ENCODE results near the gene TTLL5. TPM values are rescaled to one million over a fixed set of nuclear protein-coding genes. Genes with fewer than 3 reads are reported as not detected.

TTLL5 gene
- total RNA-seq, 1 experiment from 2014 or later, result 35.7 TPM

GRCh38 chr14:75959031-75959430, 298.0 kb downstream of the TTLL5 start:
- Mint-ChIP-seq H3K27ac (no peak overlapping the region), H3K4me3 (no peak overlapping the region), H3K9me3 (no peaks in the 10 kb centered on the region), H3K4me1 (peaks cover 5 to 7% of the 10 kb centered on the region in 2 experiments), H3K27me3 (ENCODE audit: low read depth) (no peaks in the 10 kb centered on the region), H3K36me3 (ENCODE audit: insufficient read depth in 1 of 3, low read depth in 3 of 3) (peaks cover 0 to 4% (median 0%) of the 10 kb centered on the region in 3 experiments; a peak in 1 of 7 replicates)
- H2BK120ac ChIP-seq (ENCODE audit: low read depth, low read length, poor library complexity, severe bottlenecking), result no peak overlapping the region
- H3K4ac ChIP-seq (ENCODE audit: low read depth, low read length), result no peak overlapping the region
- no peak overlapping the region for H2AK5ac ChIP-seq (ENCODE audit: insufficient read length, low read length)
- no peaks in the 10 kb centered on the region for H3K23me2 ChIP-seq (ENCODE audit: insufficient read length, low read depth, low read length, poor library complexity, severe bottlenecking)
- no peak overlapping the region for H4K91ac ChIP-seq (ENCODE audit: insufficient read length, low read depth, low read length)
- H3K14ac ChIP-seq (ENCODE audit: insufficient read depth, low read length), result no peak overlapping the region
- no peak overlapping the region for H3K18ac ChIP-seq (ENCODE audit: insufficient read length, low read depth, low read length)
- H3K23ac ChIP-seq (ENCODE audit: insufficient read length, low read depth, low read length), result no peak overlapping the region
- no peak overlapping the region for H3K4me2 ChIP-seq (ENCODE audit: insufficient read depth, insufficient read length, low read length)
- no peak overlapping the region for H4K5ac ChIP-seq (ENCODE audit: insufficient read length, low read depth, low read length)
- no peak for DNase-seq
- H3K4me1 ChIP-seq (ENCODE audit: insufficient read depth, low read length), result no peaks in the 10 kb centered on the region
- no peak overlapping the region for H2BK20ac ChIP-seq (ENCODE audit: low read depth, low read length, poor library complexity, severe bottlenecking)
- H4K8ac ChIP-seq (replicated peaks; ENCODE audit: insufficient read length, low read depth, low read length), result no peak overlapping the region
- no CpG with 5 or more reads among the region's 9 CpGs for WGBS (ENCODE audit: extremely low coverage, insufficient read length, low lambda C conversion rate)
- no peak overlapping the region for H2BK12ac ChIP-seq (ENCODE audit: insufficient read length, low read depth, low read length)
- H3K79me1 ChIP-seq (ENCODE audit: insufficient read depth, low read depth, low read length, poor library complexity, severe bottlenecking), result no peaks in the 10 kb centered on the region
- H3K9ac ChIP-seq (ENCODE audit: extremely low read depth, insufficient read length, low read length), result no peak overlapping the region
- no peaks in the 10 kb centered on the region for H3K9me3 ChIP-seq (ENCODE audit: control insufficient read depth, low read depth, low read length)
- TF ChIP-seq, protein P1, sequence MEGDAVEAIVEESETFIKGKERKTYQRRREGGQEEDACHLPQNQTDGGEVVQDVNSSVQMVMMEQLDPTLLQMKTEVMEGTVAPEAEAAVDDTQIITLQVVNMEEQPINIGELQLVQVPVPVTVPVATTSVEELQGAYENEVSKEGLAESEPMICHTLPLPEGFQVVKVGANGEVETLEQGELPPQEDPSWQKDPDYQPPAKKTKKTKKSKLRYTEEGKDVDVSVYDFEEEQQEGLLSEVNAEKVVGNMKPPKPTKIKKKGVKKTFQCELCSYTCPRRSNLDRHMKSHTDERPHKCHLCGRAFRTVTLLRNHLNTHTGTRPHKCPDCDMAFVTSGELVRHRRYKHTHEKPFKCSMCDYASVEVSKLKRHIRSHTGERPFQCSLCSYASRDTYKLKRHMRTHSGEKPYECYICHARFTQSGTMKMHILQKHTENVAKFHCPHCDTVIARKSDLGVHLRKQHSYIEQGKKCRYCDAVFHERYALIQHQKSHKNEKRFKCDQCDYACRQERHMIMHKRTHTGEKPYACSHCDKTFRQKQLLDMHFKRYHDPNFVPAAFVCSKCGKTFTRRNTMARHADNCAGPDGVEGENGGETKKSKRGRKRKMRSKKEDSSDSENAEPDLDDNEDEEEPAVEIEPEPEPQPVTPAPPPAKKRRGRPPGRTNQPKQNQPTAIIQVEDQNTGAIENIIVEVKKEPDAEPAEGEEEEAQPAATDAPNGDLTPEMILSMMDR (conservative IDR thresholded peaks at IDR 0.05), result no peak
- H3K27ac ChIP-seq (ENCODE audit: insufficient read length, low read depth, low read length), result no peak overlapping the region
- H2BK15ac ChIP-seq (ENCODE audit: low read depth, low read length), result no peak overlapping the region
- H3K27me3 ChIP-seq (ENCODE audit: insufficient read depth, low read length), result no peaks in the 10 kb centered on the region
- no peaks in the 10 kb centered on the region for H3K79me2 ChIP-seq (ENCODE audit: insufficient read depth, low read length)
- H3K56ac ChIP-seq (ENCODE audit: insufficient read length, low read depth, low read length), result no peak overlapping the region
- no peaks in the 10 kb centered on the region for H4K20me1 ChIP-seq (ENCODE audit: control insufficient read depth, insufficient read depth, insufficient read length)
- H2BK5ac ChIP-seq (ENCODE audit: insufficient read length, low read length), result no peak overlapping the region
- H3T11ph ChIP-seq (ENCODE audit: low read length), result no peak overlapping the region
- no peak overlapping the region for H2AFZ ChIP-seq (ENCODE audit: low read length)
